GM12878 (cell line): ENCODE results near the gene OSBPL10. TPM values are rescaled to one million over a fixed set of nuclear protein-coding genes. Genes with fewer than 3 reads are reported as not detected.

Source experiments
- ATAC-seq: fragments of 200-7000 bp; cut with Tn5 transposase; 3 replicates; pipeline ENCODE4 v1.9.1; 2020; ENCODE audit warnings: mild to moderate bottlenecking, moderate library complexity
- BruUV-seq: library from RNA; stranded (reverse); fragments of 400-500 nt; replicated peaks from 2 replicates; lab custom pipeline; 2021; lab: Mats Ljungman, UMichigan
- CTCF ChIA-PET: fragments of 300-600 bp; sonication (Branson Sonifier 250); formaldehyde crosslinking; extraction: SDS; loops from one replicate; lab custom pipeline; 2021; ENCODE audit warnings: inconsistent platforms; lab: Yijun Ruan, JAX
- POLR2A ChIA-PET: fragments of 350-600 bp; formaldehyde crosslinking; extraction: SDS; loops from one replicate; lab custom pipeline; 2021; ENCODE audit warnings: inconsistent platforms; lab: Charles Lee
- RAD21 ChIA-PET: fragments of 300-600 bp; sonication (Branson Sonifier 250); formaldehyde crosslinking; loops from one replicate; lab custom pipeline; 2023; ENCODE audit warnings: antibody characterized with exemption; ENCODE audit not compliant: unreplicated experiment; lab: Charles Lee
- SMC1A ChIA-PET: fragments of 300-600 bp; sonication (Branson Sonifier 250); formaldehyde crosslinking; loops from one replicate; lab custom pipeline; 2023; ENCODE audit not compliant: unreplicated experiment, uncharacterized antibody; lab: Charles Lee
- DNase-seq: peaks from one replicate; pipeline ENCODE4 v3.0.0-alpha.2; 2011; ENCODE audit warnings: low read depth, low spot score
- FAIRE-seq: peaks from 3 replicates; lab custom pipeline; 2011; peaks lifted over from hg19 to GRCh38; lab: Jason Lieb, UNC
- H2AFZ ChIP-seq: 2 replicates; pipeline ENCODE4 v1.6.0; 2011; ENCODE audit warnings: low read depth, low read length, control low read depth; ENCODE audit not compliant: control insufficient read depth
- H3K27ac ChIP-seq: 2 replicates; pipeline ENCODE4 v1.5.1; 2011; ENCODE audit warnings: control low read depth; ENCODE audit not compliant: control insufficient read depth, insufficient read depth
- H3K27me3 ChIP-seq, 2 experiments: replicated peaks in 1 of 2; 2 replicates each; pipeline versions ENCODE4 v1.6.0 to v1.6.1; 2011; ENCODE audit warnings: low read length in 1 of 2; ENCODE audit not compliant: control insufficient read depth in 2 of 2, insufficient read depth in 2 of 2
- H3K36me3 ChIP-seq, 2 experiments: 2 replicates each; pipeline ENCODE4 v1.5.1; 2011; ENCODE audit warnings: low read length in 1 of 2; ENCODE audit not compliant: control insufficient read depth in 2 of 2, insufficient read depth in 2 of 2
- H3K4me1 ChIP-seq: 2 replicates; pipeline ENCODE4 v1.6.1; 2011; ENCODE audit warnings: mild to moderate bottlenecking, low read length, moderate library complexity, mixed read lengths; ENCODE audit not compliant: control insufficient read depth, insufficient read depth
- H3K4me2 ChIP-seq: 2 replicates; pipeline ENCODE4 v1.6.0; 2011; ENCODE audit warnings: control low read depth; ENCODE audit not compliant: control insufficient read depth, insufficient read depth
- H3K4me3 ChIP-seq: fragments of 200-600 bp; sonication (generic); 2 replicates; pipeline ENCODE4 v1.5.1; 2016
- H3K79me2 ChIP-seq: 2 replicates; pipeline ENCODE4 v1.6.0; 2011; ENCODE audit warnings: low read length; ENCODE audit not compliant: control insufficient read depth, insufficient read depth
- H3K9ac ChIP-seq: 2 replicates; pipeline ENCODE4 v1.8.0; 2011; ENCODE audit warnings: low read length, control low read depth, mixed read lengths; ENCODE audit not compliant: control insufficient read depth, insufficient read depth
- H3K9me3 ChIP-seq: replicated peaks from 3 replicates; pipeline ENCODE4 v1.5.1; 2011; ENCODE audit warnings: mild to moderate bottlenecking, low read length; ENCODE audit not compliant: control insufficient read depth, insufficient read depth
- H4K20me1 ChIP-seq: 2 replicates; pipeline ENCODE4 v1.6.0; 2011; ENCODE audit not compliant: control insufficient read depth, insufficient read depth
- CEBPB ChIP-seq, 2 experiments: fragments of 150-350 bp in 1 of 2; IDR thresholded peaks; 2 replicates each; pipeline ENCODE4 v1.6.1; 2012 to 2014; ENCODE audit warnings: low read depth in 2 of 2, low read length in 2 of 2, borderline replicate concordance in 1 of 2, inconsistent platforms in 1 of 2
- DPF2 ChIP-seq: fragments of 450-650 bp; IDR thresholded peaks from 2 replicates; pipeline ENCODE4 v1.6.1; 2017; ENCODE audit warnings: mild to moderate bottlenecking
- FOS ChIP-seq: IDR thresholded peaks from 3 replicates; pipeline ENCODE4 v1.6.1; 2011; ENCODE audit warnings: borderline replicate concordance; ENCODE audit not compliant: insufficient read length; ENCODE audit errors: extremely low read depth
- JUND ChIP-seq: IDR thresholded peaks from 2 replicates; pipeline ENCODE4 v1.6.1; 2012; ENCODE audit warnings: low read depth, mild to moderate bottlenecking, low read length, improper control_type of control experiment, moderate library complexity
- KDM1A ChIP-seq: fragments of 200-600 bp; sonication (generic); IDR thresholded peaks from 2 replicates; pipeline ENCODE4 v1.6.1; 2016; ENCODE audit warnings: borderline replicate concordance
- NRF1 ChIP-seq: conservative IDR thresholded peaks from 2 replicates; pipeline ENCODE4 v1.6.1; 2011; ENCODE audit warnings: mild to moderate bottlenecking, low read depth, low read length, improper control_type of control experiment
- POLR2AphosphoS5 ChIP-seq: IDR thresholded peaks from 2 replicates; pipeline ENCODE4 v1.6.1; 2011; ENCODE audit warnings: mild to moderate bottlenecking, low read length, inconsistent platforms
- RAD51 ChIP-seq: fragments of 450-650 bp; IDR thresholded peaks from 2 replicates; pipeline ENCODE4 v1.6.1; 2016; ENCODE audit warnings: moderate library complexity, mild to moderate bottlenecking, inconsistent platforms
- RELA ChIP-seq: fragments of 450-650 bp; IDR thresholded peaks from 2 replicates; pipeline ENCODE4 v1.8.0; 2014; ENCODE audit warnings: borderline replicate concordance; ENCODE audit not compliant: partially characterized antibody
- SIX5 ChIP-seq: IDR thresholded peaks from 2 replicates; pipeline ENCODE4 v1.6.1; 2011; ENCODE audit warnings: mild to moderate bottlenecking, low read depth, low read length, moderate library complexity; ENCODE audit not compliant: severe bottlenecking
- ZBTB40 ChIP-seq: fragments of 450-650 bp; IDR thresholded peaks from 2 replicates; pipeline ENCODE4 v1.6.1; 2016; ENCODE audit warnings: mild to moderate bottlenecking, moderate library complexity, borderline replicate concordance
- ZNF384 ChIP-seq: IDR thresholded peaks from 2 replicates; pipeline ENCODE4 v1.6.1; 2012; ENCODE audit warnings: low read depth, mild to moderate bottlenecking, low read length, improper control_type of control experiment, borderline replicate concordance
- WGBS: methylation state at CpG from one replicate; pipeline ENCODE4 v1.1.6; 2016; ENCODE audit warnings: low lambda C conversion rate; ENCODE audit not compliant: insufficient replicate concordance, insufficient coverage; ENCODE audit errors: missing lambda C conversion rate; 5-methylcytosine and 5-hydroxymethylcytosine counted together
- in situ Hi-C: fragments of 300-500 bp; cut with MboI; formaldehyde crosslinking; loops from 9 replicates; pipeline ENCODE4 v1.14.3; 2018; ENCODE audit warnings: mixed read lengths
- intact Hi-C: fragments of 100-400 bp; cut with micrococcal nuclease; formaldehyde crosslinking; loops from one replicate; pipeline ENCODE4 v1.14.2; 2022; ENCODE audit not compliant: unreplicated experiment
- polyA plus RNA-seq, 11 experiments: library from polyadenylated mRNA; depleted of rRNA in 4 of 11; unstranded in 6 of 11; stranded (reverse) in 5 of 11; fragments of >200 nt; fragmentation: Nextera tagmentation in 4 of 11; fragmentation: Illumina TruSeq in 1 of 11; extraction: Ambion mirVana in 4 of 11; extraction: Trizol in 1 of 11; gene quantifications; 1 replicate in 1 of 11; 2 replicates in 10 of 11; pipeline versions ENCODE4 v1.2.1 to v1.2.3, GENCODE V29; 2011 to 2016; ENCODE audit warnings: inconsistent platforms in 2 of 11, missing spikeins in 2 of 11, low read depth in 1 of 11
- total RNA-seq, 4 experiments: library from RNA; depleted of rRNA in 3 of 4; stranded (reverse); fragments of >200 nt in 3 of 4; fragmentation: Illumina TruSeq in 1 of 4; extraction: Trizol in 1 of 4; gene quantifications; 2 replicates each; pipeline versions ENCODE4 v1.2.1 to v1.2.3, GENCODE V29; 2013 to 2021
- TF ChIP-seq, protein P1 (sequence below), 3 experiments: IDR thresholded peaks in 2 of 3; conservative IDR thresholded peaks in 1 of 3; 2 replicates each; pipeline ENCODE4 v1.5.1; 2011; ENCODE audit warnings: low read depth in 3 of 3, low read length in 3 of 3, mild to moderate bottlenecking in 3 of 3, control low read depth in 2 of 3, moderate library complexity in 2 of 3, inconsistent platforms in 1 of 3, mixed read lengths in 1 of 3; ENCODE audit not compliant: control insufficient read depth in 2 of 3, insufficient read depth in 1 of 3; ENCODE audit errors: extremely low read depth in 1 of 3

OSBPL10 gene
- total and polyA plus RNA-seq, 10 of the 15 experiments (the other 5 are each of a cell fraction or from before 2014, with no cell fraction given): 0.03 to 0.25 (median 0.09) TPM; not detected in 5

GRCh38 chr3:31974471-31974870, 6.6 kb downstream of the OSBPL10 start:
- TF ChIP-seq, protein P1, sequence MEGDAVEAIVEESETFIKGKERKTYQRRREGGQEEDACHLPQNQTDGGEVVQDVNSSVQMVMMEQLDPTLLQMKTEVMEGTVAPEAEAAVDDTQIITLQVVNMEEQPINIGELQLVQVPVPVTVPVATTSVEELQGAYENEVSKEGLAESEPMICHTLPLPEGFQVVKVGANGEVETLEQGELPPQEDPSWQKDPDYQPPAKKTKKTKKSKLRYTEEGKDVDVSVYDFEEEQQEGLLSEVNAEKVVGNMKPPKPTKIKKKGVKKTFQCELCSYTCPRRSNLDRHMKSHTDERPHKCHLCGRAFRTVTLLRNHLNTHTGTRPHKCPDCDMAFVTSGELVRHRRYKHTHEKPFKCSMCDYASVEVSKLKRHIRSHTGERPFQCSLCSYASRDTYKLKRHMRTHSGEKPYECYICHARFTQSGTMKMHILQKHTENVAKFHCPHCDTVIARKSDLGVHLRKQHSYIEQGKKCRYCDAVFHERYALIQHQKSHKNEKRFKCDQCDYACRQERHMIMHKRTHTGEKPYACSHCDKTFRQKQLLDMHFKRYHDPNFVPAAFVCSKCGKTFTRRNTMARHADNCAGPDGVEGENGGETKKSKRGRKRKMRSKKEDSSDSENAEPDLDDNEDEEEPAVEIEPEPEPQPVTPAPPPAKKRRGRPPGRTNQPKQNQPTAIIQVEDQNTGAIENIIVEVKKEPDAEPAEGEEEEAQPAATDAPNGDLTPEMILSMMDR (IDR thresholded peaks at IDR 0.05 in 2 of 3, conservative IDR thresholded peaks at IDR 0.05 in 1 of 3; ENCODE audit: control insufficient read depth in 2 of 3, extremely low read depth in 1 of 3, insufficient read depth in 1 of 3, low read depth in 3 of 3, low read length in 3 of 3): no peak
- no peak for TF ChIP-seq JUND
- TF ChIP-seq RAD51: no peak
- no peak for TF ChIP-seq RELA
- TF ChIP-seq ZNF384: no peak
- no peak for TF ChIP-seq DPF2
- no peak for TF ChIP-seq ZBTB40
- no peak for TF ChIP-seq POLR2AphosphoS5
- TF ChIP-seq SIX5: no peak
- TF ChIP-seq NRF1: no peak
- no peak for TF ChIP-seq FOS
- no peak for TF ChIP-seq CEBPB (IDR thresholded peaks at IDR 0.05; ENCODE audit: borderline replicate concordance in 1 of 2, low read depth in 2 of 2, low read length in 2 of 2)
- TF ChIP-seq KDM1A: no peak
- Histone ChIP-seq H3K36me3 (no peaks in the 10 kb centered on the region), H3K79me2 (no peaks in the 10 kb centered on the region), H4K20me1 (no peaks in the 10 kb centered on the region), H3K4me2 (no peak overlapping the region), H2AFZ (no peak overlapping the region), H3K4me1 (peaks cover 8% of the 10 kb centered on the region), H3K9ac (no peak overlapping the region), H3K4me3 (no peak overlapping the region), H3K27me3 (peaks cover 2 to 4% of the 10 kb centered on the region in 2 experiments), H3K27ac (no peak overlapping the region), H3K9me3 (no peaks in the 10 kb centered on the region; the same call in 2 of the 3 replicates)
- no peak for FAIRE-seq
- ChIA-PET SMC1A (no interaction called here), RAD21 (no interaction called here), CTCF (no interaction called here), POLR2A (no interaction called here)
- ATAC-seq: no peak
- 72% methylated on average over 5 of the region's 5 CpGs for WGBS
- in situ Hi-C loops (no loop called here), intact Hi-C loops (no loop called here)
- BruUV-seq: no TSS peak
- no peak for DNase-seq
